Gastrocnemius medialis (tissue), 4 donors: ENCODE data around the gene CCDC107.

ENCODE experiments used
- CTCF ChIP-seq, 5 experiments: fragments of 450-650 bp in 3 of 5; fragments of 200-600 bp in 2 of 5; sonication (generic) in 2 of 5; IDR thresholded peaks in 4 of 5; conservative IDR thresholded peaks in 1 of 5; 1 replicate in 4 of 5; 2 replicates in 1 of 5; pipeline ENCODE4 v1.5.1; 2016 to 2019; ENCODE audit warnings: antibody characterized with exemption in 5 of 5, mild to moderate bottlenecking in 3 of 5, moderate library complexity in 3 of 5
- POLR2A ChIP-seq, 2 donors: fragments of 450-650 bp; IDR thresholded peaks; one replicate each; pipeline ENCODE4 v1.6.1; 2017; ENCODE audit warnings: antibody characterized with exemption in 2 of 2, mild to moderate bottlenecking in 2 of 2, moderate library complexity in 2 of 2

DNA sequence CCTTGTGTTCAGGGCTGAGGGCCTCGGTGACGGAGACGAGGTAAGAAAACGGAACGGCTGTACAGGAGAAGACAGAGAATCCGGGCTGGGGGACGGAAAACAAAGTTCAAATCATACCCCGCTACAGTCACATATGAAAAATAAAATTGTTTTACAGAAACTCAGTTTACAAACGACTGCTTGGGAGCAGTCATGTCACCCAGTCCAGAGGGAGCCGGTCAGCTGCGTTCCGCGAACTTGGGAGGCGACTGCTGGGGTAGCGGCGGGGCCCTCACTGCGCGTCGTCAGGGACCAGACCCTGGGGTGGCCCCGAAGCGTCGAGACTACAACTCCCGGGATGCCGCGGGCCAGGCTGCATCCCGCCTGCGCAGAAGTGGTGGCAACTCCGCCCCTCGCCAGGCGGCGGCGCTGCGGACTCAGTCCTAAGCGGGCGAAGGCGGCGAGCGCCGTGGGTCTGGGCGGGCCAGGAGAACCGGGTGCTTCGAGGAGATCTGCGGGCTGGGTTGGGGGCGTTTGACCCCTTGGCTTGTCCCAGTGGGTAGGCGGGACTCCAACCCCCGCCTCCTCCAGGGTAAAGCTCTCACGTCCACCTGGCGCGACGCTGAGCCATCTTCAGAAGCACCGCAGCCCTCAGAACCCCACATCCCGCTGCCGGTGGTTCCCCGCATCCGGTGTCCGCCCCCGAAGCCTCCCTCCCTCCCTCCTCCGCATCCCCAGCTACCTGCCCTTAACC lies 11.4 kb upstream of the CCDC107 start:
- peak; percentile 96 to 99 (median 98) for TF ChIP-seq CTCF (IDR thresholded peaks at IDR 0.05 in 4 of 5, conservative IDR thresholded peaks at IDR 0.05 in 1 of 5)
- peak; percentile 74 to 81 for TF ChIP-seq POLR2A (IDR thresholded peaks at IDR 0.05)
